ENCODE data around the gene FAM153A. TPM values are rescaled to one million over a fixed set of nuclear protein-coding genes. Genes with fewer than 3 reads are reported as not detected.
"Not testable (repeated sequence)": the region's sequence is repeated elsewhere in the genome, so short reads cannot be mapped to it uniquely, and the experiment has no call there.

Gene FAM153A
- polyA plus RNA-seq, 4 donors = 0.12 to 1.5 TPM; not detected in 2

DNA sequence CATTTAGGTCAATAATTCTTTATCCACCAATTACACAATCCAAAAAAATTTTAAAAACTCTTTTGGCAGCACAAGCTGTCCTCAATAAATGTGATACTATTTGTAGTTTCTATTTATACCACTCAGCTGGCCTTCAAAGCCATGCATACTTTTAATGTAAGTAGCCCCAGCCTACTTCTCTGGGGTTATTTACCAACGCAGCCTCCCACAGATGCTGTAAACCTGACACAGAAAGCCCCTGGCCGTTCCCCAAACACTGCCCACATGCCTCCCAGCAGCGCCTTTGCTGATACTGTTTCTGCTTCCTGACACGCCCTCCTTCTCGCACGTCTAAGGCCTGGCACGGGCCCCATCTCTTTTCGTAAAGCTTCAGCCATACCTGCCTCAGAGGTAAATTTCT, 62.7 kb downstream of the FAM153A start:
- not testable (repeated sequence) for H3K4me1 ChIP-seq (ENCODE audit: control insufficient read depth in 3 of 3, insufficient read depth in 2 of 3, low read depth in 1 of 3, low read length in 2 of 3); H3K36me3 ChIP-seq (ENCODE audit: control insufficient read depth in 3 of 3, insufficient read depth in 2 of 3, low read depth in 1 of 3, low read length in 3 of 3); H3K9me3 ChIP-seq (ENCODE audit: control insufficient read depth in 2 of 2, insufficient read depth in 1 of 2, low read depth in 1 of 2, low read length in 1 of 2); H3K27ac ChIP-seq (ENCODE audit: low read depth in 1 of 3, low read length in 2 of 3); H3K27me3 ChIP-seq (ENCODE audit: control insufficient read depth in 3 of 3, insufficient read depth in 3 of 3, low read length in 3 of 3); H3K4me3 ChIP-seq (ENCODE audit: low read depth in 1 of 3, low read length in 3 of 3); FAIRE-seq; DNase-seq
- WGBS, 3 donors = no CpG with 5 or more reads among the region's 8 CpGs

DNA sequence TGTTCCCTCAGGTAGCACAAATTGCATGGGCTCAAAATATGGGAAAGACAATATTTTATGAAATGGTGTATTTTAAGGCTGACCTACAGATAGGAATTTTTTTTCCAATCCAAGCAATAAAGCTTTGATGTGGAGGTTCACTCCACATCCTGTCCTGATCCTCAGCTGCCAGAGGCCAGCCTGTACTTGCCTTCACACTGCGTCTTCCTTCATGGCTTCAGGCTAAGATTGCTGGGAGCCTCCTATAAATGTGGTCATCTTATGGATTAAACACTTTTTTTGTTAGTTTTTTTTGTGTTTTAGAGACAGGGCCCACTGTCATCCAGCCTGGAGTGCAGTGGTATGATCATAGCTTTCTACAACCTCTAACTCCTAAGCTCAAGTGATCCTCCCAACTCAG, 67.3 kb downstream of the FAM153A start:
- H3K9me3 ChIP-seq (ENCODE audit: control insufficient read depth in 2 of 2, insufficient read depth in 1 of 2, low read depth in 1 of 2, low read length in 1 of 2); H3K4me1 ChIP-seq (ENCODE audit: control insufficient read depth in 3 of 3, insufficient read depth in 2 of 3, low read depth in 1 of 3, low read length in 2 of 3); H3K27ac ChIP-seq (ENCODE audit: low read depth in 1 of 3, low read length in 2 of 3); H3K27me3 ChIP-seq (ENCODE audit: control insufficient read depth in 3 of 3, insufficient read depth in 3 of 3, low read length in 3 of 3); H3K36me3 ChIP-seq (ENCODE audit: control insufficient read depth in 3 of 3, insufficient read depth in 2 of 3, low read depth in 1 of 3, low read length in 3 of 3); FAIRE-seq; DNase-seq; H3K4me3 ChIP-seq (ENCODE audit: low read depth in 1 of 3, low read length in 3 of 3): not testable (repeated sequence)
- 78 to 100% (median 92%) methylated on average over 1 of the region's 1 CpG for WGBS, 3 donors

DNA sequence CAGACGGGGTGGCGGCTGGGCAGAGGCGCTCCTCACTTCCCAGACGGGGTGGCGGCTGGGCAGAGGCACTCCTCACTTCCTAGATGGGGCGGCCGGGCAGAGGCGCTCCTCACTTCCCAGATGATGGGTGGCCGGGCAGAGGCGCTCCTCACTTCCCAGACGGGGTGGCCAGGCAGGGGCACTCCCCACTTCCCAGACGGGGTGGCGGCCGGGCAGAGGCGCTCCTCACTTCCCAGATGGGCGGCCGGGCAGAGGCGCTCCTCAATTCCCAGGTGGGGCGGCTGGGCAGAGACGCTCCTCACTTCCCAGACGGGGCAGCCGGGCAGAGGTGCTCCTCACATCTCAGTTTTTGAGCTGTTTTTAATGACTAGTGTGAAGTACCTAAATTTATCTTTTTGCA, 86.6 kb downstream of the FAM153A start:
- H3K4me1 ChIP-seq (ENCODE audit: control insufficient read depth in 3 of 3, insufficient read depth in 2 of 3, low read depth in 1 of 3, low read length in 2 of 3); FAIRE-seq; H3K36me3 ChIP-seq (ENCODE audit: control insufficient read depth in 3 of 3, insufficient read depth in 2 of 3, low read depth in 1 of 3, low read length in 3 of 3); DNase-seq; H3K9me3 ChIP-seq (ENCODE audit: control insufficient read depth in 2 of 2, insufficient read depth in 1 of 2, low read depth in 1 of 2, low read length in 1 of 2); H3K27me3 ChIP-seq (ENCODE audit: control insufficient read depth in 3 of 3, insufficient read depth in 3 of 3, low read length in 3 of 3); H3K4me3 ChIP-seq (ENCODE audit: low read depth in 1 of 3, low read length in 3 of 3); H3K27ac ChIP-seq (ENCODE audit: low read depth in 1 of 3, low read length in 2 of 3): not testable (repeated sequence)
- WGBS, 3 donors = 92 to 97% (median 96%) methylated on average over 15 to 22 of the region's 22 CpGs

DNA sequence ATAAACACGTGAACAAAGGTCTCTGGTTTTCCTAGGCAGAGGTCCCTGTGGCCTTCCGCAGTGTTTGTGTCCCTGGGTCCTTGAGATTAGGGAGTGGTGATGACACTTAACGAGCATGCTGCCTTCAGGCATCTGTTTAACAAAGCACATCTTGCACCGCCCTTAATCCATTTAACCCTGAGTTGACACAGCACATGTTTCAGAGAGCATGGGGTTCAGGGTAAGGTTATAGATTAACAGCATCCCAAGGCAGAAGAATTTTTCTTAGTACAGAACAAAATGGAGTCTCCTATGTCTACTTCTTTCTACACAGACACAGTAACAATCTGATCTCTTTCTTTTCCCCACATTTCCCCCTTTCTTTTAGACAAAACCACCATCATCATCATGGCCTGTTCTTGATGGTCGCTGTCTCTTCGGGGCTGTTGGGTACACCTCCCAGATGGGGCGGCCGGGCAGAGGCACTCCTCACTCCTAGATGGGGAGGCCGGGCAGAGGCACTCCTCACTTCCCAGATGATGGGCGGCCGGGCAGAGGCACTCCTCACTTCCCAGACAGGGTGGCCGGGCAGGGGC, 87.3 kb downstream of the FAM153A start:
- FAIRE-seq; H3K27me3 ChIP-seq (ENCODE audit: control insufficient read depth in 3 of 3, insufficient read depth in 3 of 3, low read length in 3 of 3); H3K9me3 ChIP-seq (ENCODE audit: control insufficient read depth in 2 of 2, insufficient read depth in 1 of 2, low read depth in 1 of 2, low read length in 1 of 2); H3K4me1 ChIP-seq (ENCODE audit: control insufficient read depth in 3 of 3, insufficient read depth in 2 of 3, low read depth in 1 of 3, low read length in 2 of 3); H3K27ac ChIP-seq (ENCODE audit: low read depth in 1 of 3, low read length in 2 of 3); DNase-seq; H3K4me3 ChIP-seq (ENCODE audit: low read depth in 1 of 3, low read length in 3 of 3); H3K36me3 ChIP-seq (ENCODE audit: control insufficient read depth in 3 of 3, insufficient read depth in 2 of 3, low read depth in 1 of 3, low read length in 3 of 3): not testable (repeated sequence)
- 72 to 88% (median 73%) methylated on average over 9 to 10 of the region's 12 CpGs for WGBS, 3 donors

DNA sequence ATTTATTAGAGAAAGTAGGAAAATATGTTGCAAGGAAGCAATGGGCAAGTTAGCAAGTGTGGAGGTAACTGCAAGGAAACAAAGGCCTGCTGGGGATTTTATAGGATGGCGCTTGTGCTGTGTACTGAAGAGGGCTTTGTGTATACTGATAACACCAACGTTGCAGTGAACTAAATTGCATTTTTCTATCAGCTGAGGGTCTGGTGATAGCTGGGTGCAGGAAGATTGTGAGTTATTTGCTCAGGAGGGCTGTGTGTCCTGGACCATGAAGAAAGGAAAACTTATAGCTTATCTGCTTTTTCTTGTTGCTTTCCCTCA, 88.2 kb downstream of the FAM153A start:
- no CpG with 5 or more reads among the region's 2 CpGs for WGBS, 3 donors
- H3K4me3 ChIP-seq (ENCODE audit: low read depth in 1 of 3, low read length in 3 of 3); H3K4me1 ChIP-seq (ENCODE audit: control insufficient read depth in 3 of 3, insufficient read depth in 2 of 3, low read depth in 1 of 3, low read length in 2 of 3); FAIRE-seq; H3K9me3 ChIP-seq (ENCODE audit: control insufficient read depth in 2 of 2, insufficient read depth in 1 of 2, low read depth in 1 of 2, low read length in 1 of 2); DNase-seq; H3K27me3 ChIP-seq (ENCODE audit: control insufficient read depth in 3 of 3, insufficient read depth in 3 of 3, low read length in 3 of 3); H3K27ac ChIP-seq (ENCODE audit: low read depth in 1 of 3, low read length in 2 of 3); H3K36me3 ChIP-seq (ENCODE audit: control insufficient read depth in 3 of 3, insufficient read depth in 2 of 3, low read depth in 1 of 3, low read length in 3 of 3): not testable (repeated sequence)

DNA sequence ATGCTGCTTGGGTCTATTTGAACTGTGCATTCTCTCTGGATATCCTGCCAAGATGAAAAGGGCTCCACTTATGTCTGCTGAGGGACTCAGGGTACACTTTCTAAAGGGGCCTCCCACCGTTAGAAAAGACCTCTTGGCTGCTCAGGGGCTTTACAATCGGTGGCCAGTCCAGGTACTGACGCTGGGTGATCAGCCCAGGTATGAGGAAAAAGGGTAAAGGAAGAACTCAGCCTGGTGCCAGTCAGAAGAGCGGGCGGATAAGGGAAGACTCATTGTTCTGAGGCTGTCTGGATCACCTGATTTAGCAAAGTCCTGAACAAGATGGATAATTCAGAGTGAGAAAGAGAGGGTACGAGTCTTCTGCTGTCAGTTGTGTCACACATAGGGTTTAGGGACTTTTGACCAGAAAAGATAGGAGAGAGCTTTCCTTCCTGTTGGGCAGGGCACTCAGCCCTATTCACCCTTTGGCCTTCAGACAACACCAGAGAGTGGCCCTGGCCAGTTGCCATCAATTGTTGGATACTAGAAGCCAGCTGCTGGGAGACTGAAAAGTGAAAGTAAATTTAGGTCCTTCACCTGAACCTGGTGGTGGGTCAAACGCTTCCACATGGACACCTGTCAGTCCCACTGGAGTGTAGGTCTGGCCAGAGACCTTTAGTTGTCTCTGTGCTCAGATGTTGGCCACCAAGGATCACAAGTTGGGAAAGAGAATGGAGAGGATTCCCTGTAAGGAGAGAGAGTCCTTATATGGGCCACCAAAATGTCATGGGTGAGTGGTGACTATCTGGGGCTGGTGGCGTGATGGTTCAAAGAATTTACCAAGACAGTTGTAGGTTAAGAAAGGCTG, 88.8 kb downstream of the FAM153A start:
- WGBS, 3 donors = 33 to 56% (median 33%) methylated on average over 6 of the region's 8 CpGs
- H3K27ac ChIP-seq (ENCODE audit: low read depth in 1 of 3, low read length in 2 of 3) = peak overlapping the region in 1 of 3 donors; percentile 58
- H3K4me3 ChIP-seq (ENCODE audit: low read depth in 1 of 3, low read length in 3 of 3); H3K36me3 ChIP-seq (ENCODE audit: control insufficient read depth in 3 of 3, insufficient read depth in 2 of 3, low read depth in 1 of 3, low read length in 3 of 3); FAIRE-seq; H3K9me3 ChIP-seq (ENCODE audit: control insufficient read depth in 2 of 2, insufficient read depth in 1 of 2, low read depth in 1 of 2, low read length in 1 of 2); H3K4me1 ChIP-seq (ENCODE audit: control insufficient read depth in 3 of 3, insufficient read depth in 2 of 3, low read depth in 1 of 3, low read length in 2 of 3); H3K27me3 ChIP-seq (ENCODE audit: control insufficient read depth in 3 of 3, insufficient read depth in 3 of 3, low read length in 3 of 3): not testable (repeated sequence)
- peak in 1 of 2 donors; percentile 89 for DNase-seq

DNA sequence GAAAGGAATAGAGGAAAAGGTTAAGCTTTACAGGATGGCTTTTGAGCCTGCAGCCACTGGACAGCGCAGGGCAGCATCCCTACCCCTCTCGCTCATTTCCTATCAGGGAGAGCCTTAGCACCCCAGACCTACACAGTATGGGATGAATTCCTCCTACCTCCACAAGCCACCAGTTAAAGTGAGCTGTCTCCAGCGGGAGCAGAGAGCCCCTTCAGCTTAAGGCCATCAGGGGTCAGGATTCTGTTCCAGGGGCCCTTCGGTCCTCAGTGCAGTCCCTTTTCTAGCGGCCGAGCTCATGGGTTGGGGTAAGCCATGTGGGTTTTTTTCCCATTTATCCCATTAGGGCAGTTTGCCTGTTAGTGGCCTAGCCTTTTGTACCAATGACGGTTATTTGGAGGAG, 89.7 kb downstream of the FAM153A start:
- DNase-seq; H3K27me3 ChIP-seq (ENCODE audit: control insufficient read depth in 3 of 3, insufficient read depth in 3 of 3, low read length in 3 of 3); H3K4me1 ChIP-seq (ENCODE audit: control insufficient read depth in 3 of 3, insufficient read depth in 2 of 3, low read depth in 1 of 3, low read length in 2 of 3); H3K27ac ChIP-seq (ENCODE audit: low read depth in 1 of 3, low read length in 2 of 3); H3K4me3 ChIP-seq (ENCODE audit: low read depth in 1 of 3, low read length in 3 of 3); H3K36me3 ChIP-seq (ENCODE audit: control insufficient read depth in 3 of 3, insufficient read depth in 2 of 3, low read depth in 1 of 3, low read length in 3 of 3); H3K9me3 ChIP-seq (ENCODE audit: control insufficient read depth in 2 of 2, insufficient read depth in 1 of 2, low read depth in 1 of 2, low read length in 1 of 2); FAIRE-seq: not testable (repeated sequence)
- 68 to 82% (median 80%) methylated on average over 2 to 3 of the region's 7 CpGs for WGBS, 3 donors

DNA sequence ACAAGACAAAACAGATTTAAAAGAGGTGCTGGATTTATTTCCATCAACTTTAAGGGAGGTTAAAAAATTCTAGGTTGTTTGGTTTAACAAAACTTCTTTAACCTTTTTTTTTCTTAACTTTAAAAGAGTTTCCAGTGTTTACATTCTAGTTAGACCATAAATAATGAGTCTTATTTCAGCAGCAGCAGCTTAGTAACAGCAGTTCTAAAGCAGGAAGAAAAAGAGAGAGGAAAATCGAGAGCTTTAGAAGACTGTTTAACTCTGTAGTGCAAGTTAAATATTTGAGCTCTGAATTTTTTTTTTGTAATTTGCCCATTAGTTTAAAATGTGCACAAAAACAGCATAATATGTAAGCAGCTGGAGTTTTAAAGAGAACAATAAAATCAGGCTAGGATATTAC, 90.2 kb downstream of the FAM153A start:
- not testable (repeated sequence) for H3K27me3 ChIP-seq (ENCODE audit: control insufficient read depth in 3 of 3, insufficient read depth in 3 of 3, low read length in 3 of 3); H3K27ac ChIP-seq (ENCODE audit: low read depth in 1 of 3, low read length in 2 of 3); H3K9me3 ChIP-seq (ENCODE audit: control insufficient read depth in 2 of 2, insufficient read depth in 1 of 2, low read depth in 1 of 2, low read length in 1 of 2); H3K4me1 ChIP-seq (ENCODE audit: control insufficient read depth in 3 of 3, insufficient read depth in 2 of 3, low read depth in 1 of 3, low read length in 2 of 3); H3K4me3 ChIP-seq (ENCODE audit: low read depth in 1 of 3, low read length in 3 of 3); DNase-seq; FAIRE-seq; H3K36me3 ChIP-seq (ENCODE audit: control insufficient read depth in 3 of 3, insufficient read depth in 2 of 3, low read depth in 1 of 3, low read length in 3 of 3)
- WGBS, 3 donors = 7 to 16% (median 13%) methylated on average over 1 of the region's 1 CpG
